ENCODE data around the gene CNNM2. TPM values are rescaled to one million over a fixed set of nuclear protein-coding genes. Genes with fewer than 3 reads are reported as not detected.
A peak's percentile ranks its signal among the peaks of the same experiment; 100 is the strongest.

Gene CNNM2
- total and polyA plus RNA-seq, 2 donors (not counting 1 experiment from before 2014, with no cell fraction given): 6.6 to 21.6 TPM

DNA sequence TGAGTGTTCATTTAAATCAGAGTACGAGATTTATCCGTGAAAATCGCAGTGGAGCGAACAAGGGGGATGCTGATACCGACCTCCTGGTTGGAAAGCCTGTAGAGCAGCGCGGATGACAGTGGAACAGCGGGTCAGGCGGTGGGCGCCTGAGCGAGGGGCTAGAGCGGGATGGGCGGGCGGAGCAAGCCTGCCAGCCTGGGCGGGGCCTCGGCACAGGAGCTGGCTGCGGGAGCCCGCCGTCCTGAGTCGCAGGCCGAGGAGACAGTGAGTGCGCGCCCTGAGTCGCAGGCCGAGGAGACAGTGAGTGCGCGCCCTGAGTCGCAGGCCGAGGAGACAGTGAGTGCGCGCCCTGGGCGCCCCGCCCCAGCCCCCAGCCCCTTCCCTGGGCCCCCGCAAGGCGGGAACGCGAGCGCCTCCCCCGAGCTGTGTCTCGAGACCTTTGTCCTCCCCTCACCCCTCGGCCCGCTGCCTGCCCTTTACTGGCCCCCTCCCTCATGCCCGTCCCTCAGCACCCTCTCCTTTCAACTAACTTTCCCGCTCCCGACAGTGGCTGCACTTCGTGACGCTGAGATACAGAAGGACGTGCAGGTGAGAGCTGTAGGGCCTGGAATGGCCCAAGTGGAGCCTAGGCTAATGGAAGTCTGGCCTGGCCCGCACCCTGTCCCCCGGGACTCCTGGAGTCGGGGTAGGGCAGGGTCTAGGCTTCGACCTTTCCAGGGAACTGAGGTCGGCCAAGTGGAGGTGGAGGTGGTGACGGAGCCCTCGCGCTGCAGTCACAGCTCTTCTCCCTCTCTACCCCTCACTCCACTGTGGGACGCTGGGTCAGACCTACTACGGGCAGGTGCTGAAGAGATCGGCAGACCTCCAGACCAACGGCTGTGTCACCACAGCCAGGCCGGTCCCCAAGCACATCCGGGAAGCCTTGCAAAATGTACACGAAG is 48.6 kb upstream of the CNNM2 start, which contains the start of gene AS3MT:
AS3MT (plus strand) TSS at position 213 of the 941 bp plus-strand sequence; CDS start at position 336, 123 bp downstream.
- H3K4me2 ChIP-seq (replicated peaks; ENCODE audit: low read depth, low read length, poor library complexity, severe bottlenecking): peak within 1 kb of the TSS; percentile 59
- WGBS (ENCODE audit: insufficient coverage): 12% methylated on average over 57 of the region's 63 CpGs
- H3K79me2 ChIP-seq (ENCODE audit: control insufficient read depth, insufficient read depth, low read length): no peaks in the 10 kb centered on the region
- POLR2A ChIA-PET: interaction anchor here (0.8 kb wide), 1 partner anchor 49 kb away, joined by 3 read pairs; the partner anchor contains the start of gene CNNM2
- CTCF ChIA-PET: interaction anchor here (1.0 kb wide), 1 partner anchor 48 kb away, joined by 3 read pairs; the partner anchor contains the start of gene CNNM2
- no peaks in the 10 kb centered on the region for H3K9me3 Mint-ChIP-seq (ENCODE audit: insufficient read depth)
- H3K9ac ChIP-seq (ENCODE audit: low read length): peak within 1 kb of the TSS; percentile 37
- H3K9me3 ChIP-seq (ENCODE audit: control extremely low read depth in 1 of 3, control insufficient read depth in 2 of 3, insufficient read depth in 1 of 3, low read length in 2 of 3): no peaks in the 10 kb centered on the region
- no peak for TF ChIP-seq EZH2 (IDR thresholded peaks at IDR 0.05; ENCODE audit: borderline replicate concordance, insufficient read depth, low read depth, low read length, poor library complexity, severe bottlenecking)
- TF ChIP-seq, protein P1, sequence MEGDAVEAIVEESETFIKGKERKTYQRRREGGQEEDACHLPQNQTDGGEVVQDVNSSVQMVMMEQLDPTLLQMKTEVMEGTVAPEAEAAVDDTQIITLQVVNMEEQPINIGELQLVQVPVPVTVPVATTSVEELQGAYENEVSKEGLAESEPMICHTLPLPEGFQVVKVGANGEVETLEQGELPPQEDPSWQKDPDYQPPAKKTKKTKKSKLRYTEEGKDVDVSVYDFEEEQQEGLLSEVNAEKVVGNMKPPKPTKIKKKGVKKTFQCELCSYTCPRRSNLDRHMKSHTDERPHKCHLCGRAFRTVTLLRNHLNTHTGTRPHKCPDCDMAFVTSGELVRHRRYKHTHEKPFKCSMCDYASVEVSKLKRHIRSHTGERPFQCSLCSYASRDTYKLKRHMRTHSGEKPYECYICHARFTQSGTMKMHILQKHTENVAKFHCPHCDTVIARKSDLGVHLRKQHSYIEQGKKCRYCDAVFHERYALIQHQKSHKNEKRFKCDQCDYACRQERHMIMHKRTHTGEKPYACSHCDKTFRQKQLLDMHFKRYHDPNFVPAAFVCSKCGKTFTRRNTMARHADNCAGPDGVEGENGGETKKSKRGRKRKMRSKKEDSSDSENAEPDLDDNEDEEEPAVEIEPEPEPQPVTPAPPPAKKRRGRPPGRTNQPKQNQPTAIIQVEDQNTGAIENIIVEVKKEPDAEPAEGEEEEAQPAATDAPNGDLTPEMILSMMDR (IDR thresholded peaks at IDR 0.05): no peak
- no peak within 1 kb of the TSS for H3K27ac ChIP-seq (ENCODE audit: low read length in 2 of 2)
- intact Hi-C loops (cut with micrococcal nuclease): no loop called here
- no peaks in the 10 kb centered on the region for H4K20me1 ChIP-seq (ENCODE audit: control insufficient read depth, insufficient read depth, low read length, poor library complexity, severe bottlenecking)
- no peak within 1 kb of the TSS for H2AFZ ChIP-seq (ENCODE audit: insufficient read depth, low read depth, low read length, poor library complexity, severe bottlenecking)
- H3K27me3 ChIP-seq (replicated peaks in 1 of 4; ENCODE audit: control extremely low read depth in 1 of 4, control insufficient read depth in 3 of 4, insufficient read depth in 4 of 4, low read length in 3 of 4): peaks cover 0 to 13% (median 5%) of the 10 kb centered on the region in 4 experiments
- H3K36me3 ChIP-seq (replicated peaks in 1 of 2; ENCODE audit: control extremely low read depth in 1 of 2, control insufficient read depth in 1 of 2, extremely low read depth in 1 of 2, insufficient read depth in 2 of 2, low read length in 1 of 2): peaks cover 3% of the 10 kb centered on the region in 2 experiments
- no peak within 1 kb of the TSS for H3K27ac Mint-ChIP-seq
- ATAC-seq (ENCODE audit: low read depth) (peak; percentile 24), DNase-seq (peak; percentile 19)
- peaks cover 16% of the 10 kb centered on the region for H3K4me1 Mint-ChIP-seq
- H3K27me3 Mint-ChIP-seq: peaks cover 37% of the 10 kb centered on the region
- peaks cover 7 to 11% of the 10 kb centered on the region in 2 donors for H3K4me1 ChIP-seq (ENCODE audit: control insufficient read depth in 2 of 2, insufficient read depth in 2 of 2, low read length in 2 of 2)
- H3K4me3 ChIP-seq (ENCODE audit: control extremely low read depth in 1 of 5, extremely low read depth in 1 of 5, insufficient read depth in 1 of 5, low read depth in 2 of 5, low read length in 4 of 5): no peak within 1 kb of the TSS
- H3K4me3 Mint-ChIP-seq: peak within 1 kb of the TSS; percentile 75

DNA sequence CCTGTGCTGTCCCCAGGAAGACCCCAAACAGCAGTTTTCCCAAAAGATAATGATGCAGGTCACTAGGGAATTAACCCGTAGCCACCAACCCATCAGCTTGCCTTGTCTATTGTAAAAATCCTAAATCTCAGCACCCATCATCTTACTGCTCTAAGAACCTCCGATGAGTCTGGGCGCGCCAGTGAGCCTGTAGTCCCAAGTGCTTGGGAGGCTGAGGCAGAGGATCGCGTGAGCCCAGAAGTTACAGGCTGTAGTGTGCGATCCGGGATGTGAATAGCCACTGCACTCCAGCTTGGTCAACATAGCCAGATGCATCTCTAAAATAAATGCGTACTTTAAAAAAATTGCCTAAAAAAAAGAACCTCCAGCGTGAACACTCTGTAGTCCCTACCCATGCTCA is 47.9 kb upstream of the CNNM2 start:
- H3K27me3 Mint-ChIP-seq: peaks cover 38% of the 10 kb centered on the region
- WGBS (ENCODE audit: insufficient coverage): 97% methylated on average over 7 of the region's 10 CpGs
- no peaks in the 10 kb centered on the region for H4K20me1 ChIP-seq (ENCODE audit: control insufficient read depth, insufficient read depth, low read length, poor library complexity, severe bottlenecking)
- H3K4me2 ChIP-seq (replicated peaks; ENCODE audit: low read depth, low read length, poor library complexity, severe bottlenecking): no peak overlapping the region
- H3K27me3 ChIP-seq (replicated peaks in 1 of 4; ENCODE audit: control extremely low read depth in 1 of 4, control insufficient read depth in 3 of 4, insufficient read depth in 4 of 4, low read length in 3 of 4): peaks cover 0 to 13% (median 5%) of the 10 kb centered on the region in 4 experiments
- TF ChIP-seq EZH2 (IDR thresholded peaks at IDR 0.05; ENCODE audit: borderline replicate concordance, insufficient read depth, low read depth, low read length, poor library complexity, severe bottlenecking): no peak
- TF ChIP-seq, protein P1 (IDR thresholded peaks at IDR 0.05): no peak
- no peak overlapping the region for H3K4me3 ChIP-seq (ENCODE audit: control extremely low read depth in 1 of 5, extremely low read depth in 1 of 5, insufficient read depth in 1 of 5, low read depth in 2 of 5, low read length in 4 of 5)
- H3K4me1 ChIP-seq (ENCODE audit: control insufficient read depth in 2 of 2, insufficient read depth in 2 of 2, low read length in 2 of 2): peaks cover 7 to 11% of the 10 kb centered on the region in 2 donors
- H3K9me3 Mint-ChIP-seq (ENCODE audit: insufficient read depth): no peaks in the 10 kb centered on the region
- intact Hi-C loops (cut with micrococcal nuclease): no loop called here
- ChIA-PET CTCF (no interaction called here), POLR2A (no interaction called here)
- no peaks in the 10 kb centered on the region for H3K9me3 ChIP-seq (ENCODE audit: control extremely low read depth in 1 of 3, control insufficient read depth in 2 of 3, insufficient read depth in 1 of 3, low read length in 2 of 3)
- H3K4me1 Mint-ChIP-seq: peaks cover 16% of the 10 kb centered on the region
- peak overlapping the region; percentile 69 for H3K4me3 Mint-ChIP-seq
- DNase-seq (no peak), ATAC-seq (ENCODE audit: low read depth) (no peak)
- H3K27ac ChIP-seq (ENCODE audit: low read length in 2 of 2): no peak overlapping the region
- no peak overlapping the region for H3K9ac ChIP-seq (ENCODE audit: low read length)
- H3K27ac Mint-ChIP-seq: no peak overlapping the region
- H3K36me3 ChIP-seq (replicated peaks in 1 of 2; ENCODE audit: control extremely low read depth in 1 of 2, control insufficient read depth in 1 of 2, extremely low read depth in 1 of 2, insufficient read depth in 2 of 2, low read length in 1 of 2): peaks cover 3% of the 10 kb centered on the region in 2 experiments
- no peak overlapping the region for H2AFZ ChIP-seq (ENCODE audit: insufficient read depth, low read depth, low read length, poor library complexity, severe bottlenecking)
- H3K79me2 ChIP-seq (ENCODE audit: control insufficient read depth, insufficient read depth, low read length): no peaks in the 10 kb centered on the region
